ENCODE results near the gene C1QTNF8. TPM values are rescaled to one million over a fixed set of nuclear protein-coding genes. Genes with fewer than 3 reads are reported as not detected.

The C1QTNF8 gene
- total RNA-seq, 1 experiment from 2014 or later = 0.39 TPM

GRCh38 chr16:1082266-1082951 is 13.6 kb downstream of the C1QTNF8 start:
- ATAC-seq = peak; percentile 80
- ChIA-PET POLR2A (no interaction called here), CTCF (no interaction called here)
- Histone ChIP-seq H3K36me3 (ENCODE audit: control insufficient read depth, insufficient read depth, low read length) (no peaks in the 10 kb centered on the region), H3K4me1 (ENCODE audit: control insufficient read depth, insufficient read depth, low read length) (peaks cover 47% of the 10 kb centered on the region), H3K9me3 (ENCODE audit: control insufficient read depth, insufficient read depth, low read depth, low read length) (no peaks in the 10 kb centered on the region; the same call in 1 of the 2 replicates), H3K4me3 (ENCODE audit: low read depth in 2 of 2, low read length in 2 of 2) (peak overlapping the region in 1 of 2 experiments; percentile 27; a peak in 1 of 4 replicates), H3K27me3 (ENCODE audit: control insufficient read depth, insufficient read depth, low read length) (no peaks in the 10 kb centered on the region), H3K27ac (ENCODE audit: low read length) (peak overlapping the region; percentile 88)
- in situ Hi-C loops (cut with HindIII; ENCODE audit: low pct_unique_long_range_greater_than_20kb, low sequenced_read_pairs) (no loop called here), intact Hi-C loops (cut with micrococcal nuclease; ENCODE audit: unreplicated experiment) (no loop called here)
- DNase-seq (ENCODE audit: low read depth, low spot score) = no peak
- TF ChIP-seq CTCF (IDR thresholded peaks at IDR 0.05) = no peak
- no peak for TF ChIP-seq SIN3A (IDR thresholded peaks at IDR 0.05; ENCODE audit: borderline replicate concordance, insufficient read depth, low read depth, low read length)
- TF ChIP-seq POLR2AphosphoS5 (IDR thresholded peaks at IDR 0.05; ENCODE audit: low read depth, low read length) = no peak
- TF ChIP-seq REST (IDR thresholded peaks at IDR 0.05; ENCODE audit: insufficient read depth in 1 of 2, low read depth in 2 of 2, low read length in 1 of 2) = no peak
- BruUV-seq (replicated peaks) = no TSS peak

GRCh38 chr16:1081734-1082265 is 14.2 kb downstream of the C1QTNF8 start:
- Histone ChIP-seq H3K27ac (ENCODE audit: low read length) (peak overlapping the region; percentile 88), H3K4me3 (ENCODE audit: low read depth in 2 of 2, low read length in 2 of 2) (no peak overlapping the region), H3K27me3 (ENCODE audit: control insufficient read depth, insufficient read depth, low read length) (no peaks in the 10 kb centered on the region), H3K4me1 (ENCODE audit: control insufficient read depth, insufficient read depth, low read length) (peaks cover 50% of the 10 kb centered on the region), H3K9me3 (ENCODE audit: control insufficient read depth, insufficient read depth, low read depth, low read length) (no peaks in the 10 kb centered on the region; the same call in 1 of the 2 replicates), H3K36me3 (ENCODE audit: control insufficient read depth, insufficient read depth, low read length) (no peaks in the 10 kb centered on the region)
- no peak for DNase-seq (ENCODE audit: low read depth, low spot score)
- no peak for ATAC-seq
- intact Hi-C loops (cut with micrococcal nuclease; ENCODE audit: unreplicated experiment) (no loop called here), in situ Hi-C loops (cut with HindIII; ENCODE audit: low pct_unique_long_range_greater_than_20kb, low sequenced_read_pairs) (no loop called here)
- TF ChIP-seq SIN3A (IDR thresholded peaks at IDR 0.05; ENCODE audit: borderline replicate concordance, insufficient read depth, low read depth, low read length) (no peak), TCF7L2 (IDR thresholded peaks at IDR 0.05; ENCODE audit: low read depth, low read length) (no peak)
- ChIA-PET CTCF (no interaction called here), POLR2A (interaction anchor here (0.5 kb wide), 1 partner anchor 9 kb away, joined by 4 read pairs; no protein-coding TSS in a partner anchor)
- BruUV-seq (replicated peaks) = no TSS peak
